Glutamatergic neuron (in vitro differentiated cells): ENCODE results near the gene LBH. TPM values are rescaled to one million over a fixed set of nuclear protein-coding genes. Genes with fewer than 3 reads are reported as not detected.
A peak's percentile ranks its signal among the peaks of the same experiment; 100 is the strongest.

Source experiments
- DNase-seq: peaks from one replicate; pipeline ENCODE4 v3.0.0; 2022
- H3K27ac Mint-ChIP-seq: one replicate; pipeline ENCODE4 v1.8.0; 2020; ENCODE audit warnings: mild to moderate bottlenecking, mixed read lengths, inconsistent platforms; ENCODE audit not compliant: unreplicated experiment
- H3K27me3 Mint-ChIP-seq: one replicate; pipeline ENCODE4 v1.8.0; 2020; ENCODE audit warnings: mild to moderate bottlenecking, moderate library complexity, mixed read lengths, inconsistent platforms; ENCODE audit not compliant: unreplicated experiment
- H3K36me3 Mint-ChIP-seq: one replicate; pipeline ENCODE4 v1.8.0; 2020; ENCODE audit warnings: mild to moderate bottlenecking, mixed read lengths, inconsistent platforms; ENCODE audit not compliant: unreplicated experiment
- H3K4me1 Mint-ChIP-seq: one replicate; pipeline ENCODE4 v1.8.0; 2020; ENCODE audit warnings: mild to moderate bottlenecking, low read depth, mixed read lengths, inconsistent platforms; ENCODE audit not compliant: unreplicated experiment
- H3K4me3 Mint-ChIP-seq: one replicate; pipeline ENCODE4 v1.8.0; 2020; ENCODE audit warnings: mild to moderate bottlenecking, mixed read lengths, inconsistent platforms; ENCODE audit not compliant: unreplicated experiment
- H3K9me3 Mint-ChIP-seq: one replicate; pipeline ENCODE4 v1.8.0; 2020; ENCODE audit warnings: mild to moderate bottlenecking, moderate library complexity, mixed read lengths, inconsistent platforms; ENCODE audit not compliant: unreplicated experiment
- total RNA-seq: library from RNA; stranded (reverse); fragmentation: NEBNext Ultra II Directional; extraction: Animal tissue kit (Norgen Biotek cat#: 25700); gene quantifications from one replicate; pipeline ENCODE4 v1.2.1, GENCODE V29; 2021; ENCODE audit not compliant: unreplicated experiment
- TF ChIP-seq, protein P1 (sequence below): fragments of 200-600 bp; sonication (generic); IDR thresholded peaks from one replicate; pipeline ENCODE4 v1.5.0; 2021; ENCODE audit not compliant: partially characterized antibody, unreplicated experiment

Gene LBH
- total RNA-seq, 1 donor from 2014 or later: 112 TPM

DNA sequence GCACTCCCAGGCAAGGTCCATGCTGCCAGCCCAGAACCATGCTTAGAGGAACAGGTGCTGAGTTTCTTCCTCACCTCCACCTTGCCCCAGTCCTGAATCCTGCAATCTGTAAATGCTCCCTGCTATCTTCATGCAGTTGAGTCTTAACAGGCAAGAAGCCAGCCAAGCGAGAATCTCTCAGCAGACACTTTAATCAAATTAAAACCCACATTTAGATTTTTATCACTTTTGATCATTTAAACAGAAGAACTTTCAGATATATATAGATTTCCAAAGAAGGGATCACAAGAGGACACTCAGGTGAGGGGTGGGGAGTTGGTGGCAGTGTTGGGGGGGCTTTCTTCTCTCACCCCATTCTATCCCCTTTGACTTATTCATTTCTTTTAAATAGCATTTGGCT is 25.9 kb upstream of the LBH start:
- H3K27ac Mint-ChIP-seq: no peak overlapping the region
- peaks cover 6% of the 10 kb centered on the region for H3K4me1 Mint-ChIP-seq
- peaks cover 1% of the 10 kb centered on the region for H3K9me3 Mint-ChIP-seq
- peaks cover 1% of the 10 kb centered on the region for H3K27me3 Mint-ChIP-seq
- DNase-seq: no peak
- no peak overlapping the region for H3K4me3 Mint-ChIP-seq
- TF ChIP-seq, protein P1, sequence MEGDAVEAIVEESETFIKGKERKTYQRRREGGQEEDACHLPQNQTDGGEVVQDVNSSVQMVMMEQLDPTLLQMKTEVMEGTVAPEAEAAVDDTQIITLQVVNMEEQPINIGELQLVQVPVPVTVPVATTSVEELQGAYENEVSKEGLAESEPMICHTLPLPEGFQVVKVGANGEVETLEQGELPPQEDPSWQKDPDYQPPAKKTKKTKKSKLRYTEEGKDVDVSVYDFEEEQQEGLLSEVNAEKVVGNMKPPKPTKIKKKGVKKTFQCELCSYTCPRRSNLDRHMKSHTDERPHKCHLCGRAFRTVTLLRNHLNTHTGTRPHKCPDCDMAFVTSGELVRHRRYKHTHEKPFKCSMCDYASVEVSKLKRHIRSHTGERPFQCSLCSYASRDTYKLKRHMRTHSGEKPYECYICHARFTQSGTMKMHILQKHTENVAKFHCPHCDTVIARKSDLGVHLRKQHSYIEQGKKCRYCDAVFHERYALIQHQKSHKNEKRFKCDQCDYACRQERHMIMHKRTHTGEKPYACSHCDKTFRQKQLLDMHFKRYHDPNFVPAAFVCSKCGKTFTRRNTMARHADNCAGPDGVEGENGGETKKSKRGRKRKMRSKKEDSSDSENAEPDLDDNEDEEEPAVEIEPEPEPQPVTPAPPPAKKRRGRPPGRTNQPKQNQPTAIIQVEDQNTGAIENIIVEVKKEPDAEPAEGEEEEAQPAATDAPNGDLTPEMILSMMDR: no peak
- no peaks in the 10 kb centered on the region for H3K36me3 Mint-ChIP-seq

DNA sequence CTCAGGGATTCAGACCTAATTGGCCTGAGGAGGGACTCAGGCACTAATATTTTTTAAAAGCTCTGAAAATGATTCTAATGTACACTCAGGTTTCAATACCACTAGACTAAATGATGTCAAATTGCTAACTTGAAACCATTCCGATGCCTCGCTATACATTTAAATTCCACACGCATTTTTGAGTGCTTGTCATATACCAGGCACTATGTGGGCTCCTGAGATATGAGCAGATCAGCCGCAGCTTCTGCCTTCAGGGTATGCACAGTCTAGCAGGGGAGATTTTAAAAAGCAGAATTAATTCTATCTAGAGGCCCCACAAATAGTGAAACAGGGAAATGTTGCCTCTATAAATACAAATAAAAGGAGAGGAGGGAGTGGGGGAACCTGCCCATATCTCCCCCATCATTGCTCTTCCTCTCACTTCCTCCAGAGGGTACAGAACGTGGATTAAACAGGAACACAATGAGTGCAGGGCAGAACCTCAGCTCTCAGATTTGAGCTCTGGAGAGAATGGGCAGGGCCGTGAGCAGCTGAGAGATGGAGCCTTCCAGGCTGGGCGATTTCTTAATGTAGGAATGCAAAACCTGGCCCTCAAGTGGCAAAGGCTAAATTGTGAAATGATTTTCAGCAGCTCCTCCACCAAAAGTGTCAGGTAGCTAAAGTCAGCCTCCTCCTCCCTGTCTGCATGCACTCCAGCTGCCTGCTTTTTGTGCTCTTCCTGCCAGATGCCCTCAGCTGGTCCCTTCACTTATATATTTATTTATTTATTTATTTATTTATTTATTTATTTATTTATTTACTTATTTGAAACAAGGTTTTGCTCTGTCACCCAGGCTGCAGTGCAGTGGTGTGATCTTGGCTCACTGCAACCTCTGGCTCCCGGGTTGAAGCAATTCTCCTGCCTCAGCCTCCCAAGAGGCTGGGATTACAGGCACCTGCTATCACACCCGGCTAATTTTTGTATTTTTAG is 24.6 kb upstream of the LBH start:
- H3K9me3 Mint-ChIP-seq: peaks cover 1% of the 10 kb centered on the region
- peaks cover 1% of the 10 kb centered on the region for H3K27me3 Mint-ChIP-seq
- DNase-seq: no peak
- TF ChIP-seq, protein P1: no peak
- H3K36me3 Mint-ChIP-seq: no peaks in the 10 kb centered on the region
- peaks cover 6% of the 10 kb centered on the region for H3K4me1 Mint-ChIP-seq
- H3K27ac Mint-ChIP-seq: no peak overlapping the region
- H3K4me3 Mint-ChIP-seq: no peak overlapping the region

- no peak overlapping the region for H3K27ac Mint-ChIP-seq
- peaks cover 1% of the 10 kb centered on the region for H3K9me3 Mint-ChIP-seq
- peak; percentile 63 for DNase-seq
- H3K36me3 Mint-ChIP-seq: no peaks in the 10 kb centered on the region
- H3K4me1 Mint-ChIP-seq: peaks cover 6% of the 10 kb centered on the region
- H3K4me3 Mint-ChIP-seq: no peak overlapping the region
- TF ChIP-seq, protein P1: peak; percentile 89
- peaks cover 1% of the 10 kb centered on the region for H3K27me3 Mint-ChIP-seq
Observed at GRCh38 chr2:30208453-30208852, 22.9 kb upstream of the LBH start.

GRCh38 chr2:30209227-30209626 is 22.1 kb upstream of the LBH start:
- H3K4me1 Mint-ChIP-seq: peaks cover 6% of the 10 kb centered on the region
- H3K36me3 Mint-ChIP-seq: no peaks in the 10 kb centered on the region
- no peak overlapping the region for H3K27ac Mint-ChIP-seq
- peaks cover 1% of the 10 kb centered on the region for H3K27me3 Mint-ChIP-seq
- H3K4me3 Mint-ChIP-seq: no peak overlapping the region
- TF ChIP-seq, protein P1: no peak
- no peak for DNase-seq
- H3K9me3 Mint-ChIP-seq: peaks cover 1% of the 10 kb centered on the region

GRCh38 chr2:30213326-30213725 is 18.0 kb upstream of the LBH start:
- Mint-ChIP-seq H3K36me3 (no peaks in the 10 kb centered on the region), H3K9me3 (no peaks in the 10 kb centered on the region), H3K4me3 (no peak overlapping the region), H3K27ac (no peak overlapping the region), H3K4me1 (peaks cover 3% of the 10 kb centered on the region), H3K27me3 (peaks cover 1% of the 10 kb centered on the region)
- TF ChIP-seq, protein P1: no peak
- no peak for DNase-seq
